A673 (cell line): ENCODE measurements around the gene CACNG4. TPM values are rescaled to one million over a fixed set of nuclear protein-coding genes. Genes with fewer than 3 reads are reported as not detected.

Source experiments
- BruUV-seq: library from RNA; stranded (reverse); fragments of 400-500 nt; replicated peaks from 2 replicates; lab custom pipeline; 2021; lab: Mats Ljungman, UMichigan
- CTCF ChIA-PET: fragments of 300-600 bp; sonication (Branson Sonifier 250); formaldehyde crosslinking; loops from one replicate; lab custom pipeline; 2022; ENCODE audit warnings: antibody characterized with exemption; lab: Charles Lee
- POLR2A ChIA-PET: fragments of 300-600 bp; sonication (Branson Sonifier 250); formaldehyde crosslinking; loops from one replicate; lab custom pipeline; 2022; ENCODE audit warnings: antibody characterized with exemption; ENCODE audit not compliant: low non-redundant PET; lab: Charles Lee
- DNase-seq: peaks from one replicate; pipeline ENCODE4 v3.0.0-alpha.2; 2015; ENCODE audit warnings: low spot score
- H3K27ac ChIP-seq: fragments of 200-600 bp; sonication (generic); 2 replicates; pipeline ENCODE4 v1.5.1; 2016; ENCODE audit warnings: mixed run types, low read depth, mild to moderate bottlenecking, mixed read lengths, antibody characterized with exemption, low read length; ENCODE audit not compliant: poor library complexity, severe bottlenecking
- H3K27me3 ChIP-seq: fragments of 200-600 bp; sonication (generic); replicated peaks from 2 replicates; pipeline ENCODE4 v1.6.1; 2017; ENCODE audit warnings: mixed run types, low read depth, mild to moderate bottlenecking, mixed read lengths, antibody characterized with exemption, low read length; ENCODE audit not compliant: insufficient read depth, poor library complexity
- H3K36me3 ChIP-seq: fragments of 200-600 bp; sonication (generic); 2 replicates; pipeline ENCODE4 v1.6.1; 2016; ENCODE audit warnings: mixed run types, mild to moderate bottlenecking, mixed read lengths, antibody characterized with exemption, low read length; ENCODE audit not compliant: insufficient read depth, poor library complexity, severe bottlenecking
- H3K4me1 ChIP-seq: fragments of 200-600 bp; sonication (generic); 2 replicates; pipeline ENCODE4 v1.6.1; 2017; ENCODE audit warnings: mixed run types, mild to moderate bottlenecking, mixed read lengths, antibody characterized with exemption, low read length; ENCODE audit not compliant: insufficient read depth, poor library complexity, severe bottlenecking
- H3K4me3 ChIP-seq: fragments of 200-600 bp; sonication (generic); 2 replicates; pipeline ENCODE4 v1.5.1; 2016; ENCODE audit warnings: low read depth, mixed run types, mild to moderate bottlenecking, mixed read lengths, low read length; ENCODE audit not compliant: poor library complexity, severe bottlenecking
- H3K9me3 ChIP-seq: fragments of 200-600 bp; sonication (generic); 2 replicates; pipeline ENCODE4 v1.6.1; 2016; ENCODE audit warnings: mixed run types, low read depth, mild to moderate bottlenecking, mixed read lengths, antibody characterized with exemption, low read length; ENCODE audit not compliant: poor library complexity, severe bottlenecking
- EZH2 ChIP-seq: fragments of 200-600 bp; sonication (generic); IDR thresholded peaks from 2 replicates; pipeline ENCODE4 v1.6.1; 2017; ENCODE audit warnings: borderline replicate concordance, low read depth, mild to moderate bottlenecking, mixed read lengths, antibody characterized with exemption, low read length; ENCODE audit not compliant: poor library complexity, severe bottlenecking
- intact Hi-C: fragments of 100-400 bp; cut with micrococcal nuclease; formaldehyde crosslinking; loops from one replicate; pipeline ENCODE4 v1.10.0; 2022; ENCODE audit not compliant: unreplicated experiment
- total RNA-seq: library from RNA; stranded (reverse); gene quantifications from 2 replicates; pipeline ENCODE4 v1.2.3, GENCODE V29; 2021
- TF ChIP-seq, protein P1 (sequence below): fragments of 300-800, 200-600 bp; sonication (generic); conservative IDR thresholded peaks from 2 replicates; pipeline ENCODE4 v1.5.1; 2017; ENCODE audit warnings: low read depth, mild to moderate bottlenecking, antibody characterized with exemption, low read length, moderate library complexity, mixed read lengths

The CACNG4 gene
- total RNA-seq, 1 experiment from 2014 or later: 9.7 TPM

DNA sequence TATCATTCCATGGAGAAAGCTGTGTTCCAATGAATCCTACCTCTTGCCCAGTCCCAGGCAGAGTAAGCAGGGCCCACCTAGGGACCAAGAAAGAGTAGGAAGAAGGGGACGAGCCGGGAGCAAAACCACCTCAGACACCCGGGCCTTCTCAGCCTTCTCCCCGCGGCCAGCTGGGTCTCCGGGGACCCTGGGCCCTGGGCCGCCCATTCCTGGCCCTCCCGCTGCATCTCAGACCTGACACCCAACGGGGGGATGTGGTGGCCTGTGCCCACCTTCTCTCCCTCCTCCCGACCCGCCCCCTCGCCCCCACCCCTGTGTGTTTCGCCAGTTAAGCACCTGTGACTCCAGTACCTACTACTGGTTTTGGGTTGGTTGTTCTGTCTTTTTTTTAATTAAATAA is 68.5 kb downstream of the CACNG4 start:
- BruUV-seq: no TSS peak
- H3K4me1 ChIP-seq: no peaks in the 10 kb centered on the region
- ChIA-PET CTCF (no interaction called here), POLR2A (no interaction called here)
- TF ChIP-seq EZH2: no peak
- no peak overlapping the region for H3K4me3 ChIP-seq
- no peaks in the 10 kb centered on the region for H3K27me3 ChIP-seq
- no peaks in the 10 kb centered on the region for H3K9me3 ChIP-seq
- intact Hi-C loops: no loop called here
- no peaks in the 10 kb centered on the region for H3K36me3 ChIP-seq
- DNase-seq: no peak
- H3K27ac ChIP-seq: no peak overlapping the region

DNA sequence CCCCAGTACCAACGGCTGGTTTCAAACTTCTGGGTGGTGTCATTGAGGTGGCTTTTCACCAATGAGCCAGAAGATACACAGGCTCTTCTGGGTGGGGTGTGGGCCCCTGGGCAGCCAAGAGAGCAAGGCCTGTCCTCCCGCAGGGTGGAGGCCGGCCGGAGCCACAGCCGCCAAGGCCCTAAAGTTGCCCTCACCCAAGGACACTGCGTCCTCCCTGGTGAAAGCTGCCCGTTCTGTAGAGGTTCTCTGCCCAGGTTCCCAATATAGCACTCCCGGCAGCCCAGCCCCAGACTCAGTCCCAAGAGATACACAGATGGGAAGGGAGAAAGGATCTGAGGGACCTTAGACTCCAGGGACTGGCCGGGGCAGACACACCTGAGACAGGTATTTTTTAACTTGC is 69.1 kb downstream of the CACNG4 start:
- no peaks in the 10 kb centered on the region for H3K36me3 ChIP-seq
- POLR2A ChIA-PET: no interaction called here

DNA sequence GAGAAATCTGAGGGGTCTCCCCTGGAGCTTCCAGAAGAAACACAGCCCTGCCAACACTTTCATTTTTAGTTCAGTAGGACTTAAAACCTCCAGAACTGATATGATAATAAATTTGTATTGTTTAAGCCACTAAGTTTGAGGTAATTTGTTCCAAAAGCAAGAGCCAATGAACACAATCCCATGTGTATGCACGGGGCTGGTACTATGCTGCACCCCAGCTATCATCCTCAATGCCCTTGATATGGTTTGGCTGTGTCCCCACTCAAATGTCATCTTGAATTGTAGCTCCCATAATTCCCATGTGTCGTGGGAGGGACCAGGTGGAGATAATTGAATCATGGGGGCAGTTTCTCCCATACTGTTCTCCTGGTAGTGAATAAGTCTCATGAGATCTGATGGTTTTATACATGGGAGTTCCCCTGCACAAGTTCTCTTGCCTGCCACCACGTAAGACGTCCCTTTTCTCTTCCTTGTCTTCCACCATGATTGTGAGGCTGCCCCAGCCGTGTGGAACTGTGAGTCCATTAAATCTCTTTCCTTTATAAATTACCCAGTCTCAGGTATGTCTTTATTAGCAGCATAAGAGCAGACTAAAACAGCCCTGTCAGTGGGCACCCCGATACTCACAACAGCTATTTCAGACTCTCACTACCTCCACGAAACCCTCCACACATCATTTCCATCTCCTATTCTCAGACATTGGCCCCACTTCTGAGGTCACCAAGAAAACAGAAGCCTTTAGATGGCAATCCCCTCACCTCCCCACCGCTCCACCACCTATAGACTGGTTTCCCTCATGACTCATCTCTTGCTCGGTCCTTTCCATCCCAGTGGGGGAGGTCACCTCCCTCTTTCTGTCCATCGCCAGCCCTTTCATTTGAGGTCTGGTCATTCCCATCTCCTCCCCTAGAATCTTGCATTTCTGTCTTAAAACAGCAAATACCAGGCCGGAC is 70.9 kb downstream of the CACNG4 start:
- POLR2A ChIA-PET: interaction anchor here (0.5 kb wide), 1 partner anchor 166 kb away, joined by 3 read pairs; no protein-coding TSS in a partner anchor
- no peaks in the 10 kb centered on the region for H3K36me3 ChIP-seq
- CTCF ChIA-PET: no interaction called here
- H3K27ac ChIP-seq: no peak overlapping the region
- TF ChIP-seq, protein P1, sequence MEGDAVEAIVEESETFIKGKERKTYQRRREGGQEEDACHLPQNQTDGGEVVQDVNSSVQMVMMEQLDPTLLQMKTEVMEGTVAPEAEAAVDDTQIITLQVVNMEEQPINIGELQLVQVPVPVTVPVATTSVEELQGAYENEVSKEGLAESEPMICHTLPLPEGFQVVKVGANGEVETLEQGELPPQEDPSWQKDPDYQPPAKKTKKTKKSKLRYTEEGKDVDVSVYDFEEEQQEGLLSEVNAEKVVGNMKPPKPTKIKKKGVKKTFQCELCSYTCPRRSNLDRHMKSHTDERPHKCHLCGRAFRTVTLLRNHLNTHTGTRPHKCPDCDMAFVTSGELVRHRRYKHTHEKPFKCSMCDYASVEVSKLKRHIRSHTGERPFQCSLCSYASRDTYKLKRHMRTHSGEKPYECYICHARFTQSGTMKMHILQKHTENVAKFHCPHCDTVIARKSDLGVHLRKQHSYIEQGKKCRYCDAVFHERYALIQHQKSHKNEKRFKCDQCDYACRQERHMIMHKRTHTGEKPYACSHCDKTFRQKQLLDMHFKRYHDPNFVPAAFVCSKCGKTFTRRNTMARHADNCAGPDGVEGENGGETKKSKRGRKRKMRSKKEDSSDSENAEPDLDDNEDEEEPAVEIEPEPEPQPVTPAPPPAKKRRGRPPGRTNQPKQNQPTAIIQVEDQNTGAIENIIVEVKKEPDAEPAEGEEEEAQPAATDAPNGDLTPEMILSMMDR: no peak
- no peak for TF ChIP-seq EZH2
- BruUV-seq: no TSS peak
- intact Hi-C loops: no loop called here
- H3K9me3 ChIP-seq: no peaks in the 10 kb centered on the region
- H3K4me1 ChIP-seq: no peaks in the 10 kb centered on the region
- no peaks in the 10 kb centered on the region for H3K27me3 ChIP-seq
- DNase-seq: no peak
- H3K4me3 ChIP-seq: no peak overlapping the region

More for the DNA sequence above, 69.1 kb downstream of the CACNG4 start:
- TF ChIP-seq, protein P1: no peak
- no peak for TF ChIP-seq EZH2
- no TSS peak for BruUV-seq
- DNase-seq: no peak
- Histone ChIP-seq H3K9me3 (no peaks in the 10 kb centered on the region), H3K4me1 (no peaks in the 10 kb centered on the region), H3K27me3 (no peaks in the 10 kb centered on the region), H3K27ac (no peak overlapping the region), H3K4me3 (no peak overlapping the region)
- intact Hi-C loops: no loop called here
- CTCF ChIA-PET: no interaction called here
